Peyer's patch (tissue), 4 donors: Measurements from ENCODE around the gene MCCC1.
"Not testable (repeated sequence)": the region's sequence is repeated elsewhere in the genome, so short reads cannot be mapped to it uniquely, and the experiment has no call there.

Experiments used
- CTCF ChIP-seq, 6 experiments: fragments of 450-650 bp in 4 of 6; fragments of 200-600 bp in 2 of 6; sonication (generic) in 1 of 6; IDR thresholded peaks; one replicate each; pipeline ENCODE4 v1.5.1; 2017 to 2019; ENCODE audit warnings: antibody characterized with exemption in 6 of 6, mild to moderate bottlenecking in 3 of 6, moderate library complexity in 1 of 6
- POLR2A ChIP-seq, 2 donors: fragments of 450-650 bp; IDR thresholded peaks; one replicate each; pipeline ENCODE4 v1.5.1; 2017; ENCODE audit warnings: antibody characterized with exemption in 2 of 2, mild to moderate bottlenecking in 2 of 2, moderate library complexity in 2 of 2

- not testable (repeated sequence) for TF ChIP-seq CTCF, POLR2A (IDR thresholded peaks at IDR 0.05)
Measured at GRCh38 chr3:183107372-183107771, 8.1 kb upstream of the MCCC1 start.
